Testis (tissue), 3 donors: ENCODE data around the gene RPS15. TPM values are rescaled to one million over a fixed set of nuclear protein-coding genes. Genes with fewer than 3 reads are reported as not detected.
A peak's percentile ranks its signal among the peaks of the same experiment; 100 is the strongest.

Experiments
- DNase-seq: peaks from one replicate; pipeline ENCODE4 v3.0.0-alpha.2; 2019
- H3K27ac ChIP-seq, 2 donors: fragments of 200-600 bp; sonication (generic); one replicate each; pipeline ENCODE4 v1.5.1; 2019
- H3K27me3 ChIP-seq: fragments of 200-600 bp; sonication (generic); one replicate; pipeline ENCODE4 v1.5.1; 2019
- H3K36me3 ChIP-seq: fragments of 200-600 bp; sonication (generic); one replicate; pipeline ENCODE4 v1.5.1; 2017; ENCODE audit warnings: low read depth; ENCODE audit errors: missing control alignments
- H3K4me1 ChIP-seq: fragments of 200-600 bp; sonication (generic); one replicate; pipeline ENCODE4 v1.5.1; 2019
- H3K4me3 ChIP-seq, 2 donors: fragments of 200-600 bp; sonication (generic); one replicate each; pipeline ENCODE4 v1.5.1; 2017 to 2019
- H3K9me3 ChIP-seq: fragments of 200-600 bp; sonication (generic); one replicate; pipeline ENCODE4 v1.5.1; 2017
- POLR2A ChIP-seq: fragments of 450-650 bp; IDR thresholded peaks from one replicate; pipeline ENCODE4 v1.6.1; 2017; ENCODE audit warnings: antibody characterized with exemption, mild to moderate bottlenecking, moderate library complexity
- WGBS, 2 donors: methylation state at CpG; one replicate each; pipeline ENCODE4 v1.1.5; 2018; 5-methylcytosine and 5-hydroxymethylcytosine counted together
- intact Hi-C: fragments of 100-400 bp; cut with DNase I; formaldehyde crosslinking; loops from one replicate; pipeline ENCODE4 v1.15.1; 2023; ENCODE audit warnings: low total_unique reads
- polyA plus RNA-seq: library from polyadenylated mRNA; stranded (reverse); fragments of 350-450 nt; fragmentation: Illumina TruSeq; extraction: RNeasy Lipid Tissue Mini Kit (QIAGEN cat#74804); gene quantifications from one replicate; pipeline ENCODE4 v1.2.3, GENCODE V29; 2014; ENCODE audit warnings: low read depth, low replicate concordance; ENCODE audit not compliant: insufficient read depth
- total RNA-seq, 2 donors: library from RNA; depleted of rRNA; stranded (reverse); fragments of >200 nt; gene quantifications; one replicate each; pipeline ENCODE4 v1.2.3, GENCODE V29; 2016
- TF ChIP-seq, protein P1 (sequence below), 3 experiments: fragments of 450-650 bp in 2 of 3; fragments of 200-600 bp in 1 of 3; sonication (generic) in 1 of 3; IDR thresholded peaks; one replicate each; pipeline ENCODE4 v1.5.1; 2016 to 2019; ENCODE audit warnings: antibody characterized with exemption in 3 of 3, mild to moderate bottlenecking in 2 of 3, moderate library complexity in 1 of 3

RPS15 gene
- total and polyA plus RNA-seq, 3 donors from 2014 or later: 768 to 1,750 (median 1,248) TPM

GRCh38 chr19:1426736-1427135 is 11.5 kb upstream of the RPS15 start:
- H3K36me3 ChIP-seq: no peaks in the 10 kb centered on the region
- H3K4me3 ChIP-seq: no peak overlapping the region
- no peaks in the 10 kb centered on the region for H3K27me3 ChIP-seq
- no peaks in the 10 kb centered on the region for H3K9me3 ChIP-seq
- 81 to 89% methylated on average over 9 of the region's 9 CpGs for WGBS, 2 donors
- no peak for DNase-seq
- intact Hi-C loops: no loop called here
- H3K27ac ChIP-seq: no peak overlapping the region
- peaks cover 21% of the 10 kb centered on the region for H3K4me1 ChIP-seq
- TF ChIP-seq, protein P1, sequence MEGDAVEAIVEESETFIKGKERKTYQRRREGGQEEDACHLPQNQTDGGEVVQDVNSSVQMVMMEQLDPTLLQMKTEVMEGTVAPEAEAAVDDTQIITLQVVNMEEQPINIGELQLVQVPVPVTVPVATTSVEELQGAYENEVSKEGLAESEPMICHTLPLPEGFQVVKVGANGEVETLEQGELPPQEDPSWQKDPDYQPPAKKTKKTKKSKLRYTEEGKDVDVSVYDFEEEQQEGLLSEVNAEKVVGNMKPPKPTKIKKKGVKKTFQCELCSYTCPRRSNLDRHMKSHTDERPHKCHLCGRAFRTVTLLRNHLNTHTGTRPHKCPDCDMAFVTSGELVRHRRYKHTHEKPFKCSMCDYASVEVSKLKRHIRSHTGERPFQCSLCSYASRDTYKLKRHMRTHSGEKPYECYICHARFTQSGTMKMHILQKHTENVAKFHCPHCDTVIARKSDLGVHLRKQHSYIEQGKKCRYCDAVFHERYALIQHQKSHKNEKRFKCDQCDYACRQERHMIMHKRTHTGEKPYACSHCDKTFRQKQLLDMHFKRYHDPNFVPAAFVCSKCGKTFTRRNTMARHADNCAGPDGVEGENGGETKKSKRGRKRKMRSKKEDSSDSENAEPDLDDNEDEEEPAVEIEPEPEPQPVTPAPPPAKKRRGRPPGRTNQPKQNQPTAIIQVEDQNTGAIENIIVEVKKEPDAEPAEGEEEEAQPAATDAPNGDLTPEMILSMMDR (IDR thresholded peaks at IDR 0.05): no peak
- TF ChIP-seq POLR2A: no peak

DNA sequence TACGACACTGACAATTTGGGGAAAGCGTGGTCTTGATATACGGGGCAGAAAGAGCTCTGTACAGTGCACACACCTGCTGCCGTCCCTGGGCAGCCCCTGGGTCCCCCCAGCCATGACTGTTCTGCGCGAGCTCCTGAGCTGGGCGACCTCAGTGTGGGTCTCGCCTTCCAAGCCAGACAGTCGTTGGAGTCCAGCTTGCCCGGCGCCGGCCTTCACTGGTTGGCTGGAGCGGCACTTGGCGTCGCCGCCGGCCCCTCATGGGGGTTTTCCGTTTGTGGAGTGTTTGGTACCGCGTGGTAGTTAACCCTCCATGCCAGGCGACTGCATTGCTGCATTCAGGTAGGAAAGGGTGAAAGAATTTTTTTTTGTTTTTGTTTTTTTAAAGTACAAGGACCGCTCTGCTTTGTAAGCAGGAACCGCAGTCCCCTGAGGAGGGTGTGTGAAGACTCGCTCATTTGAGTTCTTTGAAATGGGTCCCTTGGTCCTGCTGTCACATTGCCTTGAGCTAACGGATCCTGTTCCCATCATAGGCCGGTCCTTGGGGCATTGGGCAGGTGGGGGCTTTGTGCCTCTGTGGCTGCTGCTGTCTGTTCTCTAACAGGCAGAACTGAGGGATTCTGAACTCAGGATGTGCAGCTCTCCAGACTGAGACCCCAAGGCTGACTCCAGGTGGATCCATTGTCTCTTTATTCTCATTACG is 10.8 kb upstream of the RPS15 start:
- H3K27ac ChIP-seq: no peak overlapping the region
- no peak for TF ChIP-seq POLR2A
- TF ChIP-seq, protein P1 (IDR thresholded peaks at IDR 0.05): no peak
- no peaks in the 10 kb centered on the region for H3K36me3 ChIP-seq
- no peak overlapping the region for H3K4me3 ChIP-seq
- H3K4me1 ChIP-seq: peaks cover 18% of the 10 kb centered on the region
- 91 to 94% methylated on average over 11 to 27 of the region's 27 CpGs for WGBS, 2 donors
- intact Hi-C loops: no loop called here
- H3K9me3 ChIP-seq: no peaks in the 10 kb centered on the region
- no peaks in the 10 kb centered on the region for H3K27me3 ChIP-seq
- no peak for DNase-seq

- intact Hi-C loops: no loop called here
Measured at GRCh38 chr19:1428738-1429391, 9.3 kb upstream of the RPS15 start.

DNA sequence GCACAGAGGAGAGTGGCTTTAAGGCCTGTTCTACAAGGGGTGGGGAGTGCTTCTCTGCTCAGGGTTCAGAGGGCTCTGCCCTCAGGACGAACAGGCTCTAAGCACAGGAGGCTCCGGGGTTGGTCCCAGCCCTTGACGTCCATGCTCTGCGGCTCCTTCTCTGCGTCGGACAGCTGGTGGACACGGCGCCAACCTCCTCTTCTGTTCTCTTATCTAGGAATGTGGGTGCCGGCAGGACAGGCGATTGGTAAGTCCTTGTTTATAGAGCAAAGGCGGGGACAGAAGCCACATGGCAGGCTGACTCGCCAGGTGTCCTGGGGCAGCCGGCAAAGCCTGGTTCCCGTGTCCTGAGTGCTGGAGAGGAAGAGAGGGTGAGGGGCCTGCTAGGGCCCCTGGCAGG is 8.4 kb upstream of the RPS15 start:
- no peak for TF ChIP-seq POLR2A
- TF ChIP-seq, protein P1 (IDR thresholded peaks at IDR 0.05): no peak
- H3K4me1 ChIP-seq: peaks cover 18% of the 10 kb centered on the region
- no peaks in the 10 kb centered on the region for H3K36me3 ChIP-seq
- DNase-seq: peak; percentile 89
- no peaks in the 10 kb centered on the region for H3K9me3 ChIP-seq
- 66 to 74% methylated on average over 10 to 13 of the region's 14 CpGs for WGBS, 2 donors
- intact Hi-C loops: no loop called here
- H3K27ac ChIP-seq: peak overlapping the region in 1 of 2 donors; percentile 44
- H3K4me3 ChIP-seq: no peak overlapping the region
- no peaks in the 10 kb centered on the region for H3K27me3 ChIP-seq

More at GRCh38 chr19:1428738-1429391, 9.3 kb upstream of the RPS15 start:
- Histone ChIP-seq H3K9me3 (no peaks in the 10 kb centered on the region), H3K27ac (no peak overlapping the region), H3K27me3 (no peaks in the 10 kb centered on the region), H3K4me3 (no peak overlapping the region), H3K4me1 (peaks cover 18% of the 10 kb centered on the region), H3K36me3 (no peaks in the 10 kb centered on the region)
- DNase-seq: peak; percentile 53
- TF ChIP-seq, protein P1 (IDR thresholded peaks at IDR 0.05): no peak
- TF ChIP-seq POLR2A: no peak
- WGBS, 2 donors: 65 to 68% methylated on average over 8 to 37 of the region's 41 CpGs
